GM23338 (cell line): ENCODE measurements around the gene BEND2. TPM values are rescaled to one million over a fixed set of nuclear protein-coding genes. Genes with fewer than 3 reads are reported as not detected.

ENCODE experiments used
- ATAC-seq: fragments of 200-7000 bp; cut with Tn5 transposase; 3 replicates; pipeline ENCODE4 v1.9.1; 2020
- DNase-seq: peaks from one replicate; pipeline ENCODE4 v3.0.0-alpha.2; 2015; ENCODE audit warnings: low spot score
- H2AFZ ChIP-seq: fragments of 200-600 bp; sonication (generic); 2 replicates; pipeline ENCODE4 v1.8.0; 2016; ENCODE audit warnings: antibody characterized with exemption, mild to moderate bottlenecking, moderate library complexity
- H3F3A ChIP-seq: fragments of 200-600 bp; sonication (generic); replicated peaks from 2 replicates; pipeline ENCODE4 v1.8.0; 2017; ENCODE audit warnings: antibody characterized with exemption, mixed run types, low read depth
- H3K27ac ChIP-seq: fragments of 200-600 bp; sonication (generic); 2 replicates; pipeline ENCODE4 v1.6.1; 2016; ENCODE audit warnings: low read depth
- H3K27me3 ChIP-seq: fragments of 200-600 bp; sonication (generic); 2 replicates; pipeline ENCODE4 v1.8.0; 2016; ENCODE audit warnings: mild to moderate bottlenecking, mixed run types, moderate library complexity; ENCODE audit not compliant: insufficient read depth
- H3K36me3 ChIP-seq: fragments of 200-600 bp; sonication (generic); 2 replicates; pipeline ENCODE4 v1.8.0; 2016; ENCODE audit warnings: mild to moderate bottlenecking; ENCODE audit not compliant: insufficient read depth
- H3K4me1 ChIP-seq: fragments of 200-600 bp; sonication (generic); 2 replicates; pipeline ENCODE4 v1.8.0; 2016; ENCODE audit warnings: mild to moderate bottlenecking, moderate library complexity; ENCODE audit not compliant: insufficient read depth
- H3K4me2 ChIP-seq: fragments of 200-600 bp; sonication (generic); 2 replicates; pipeline ENCODE4 v1.7.1; 2017; ENCODE audit warnings: mixed run types
- H3K4me3 ChIP-seq: fragments of 200-600 bp; sonication (generic); 2 replicates; pipeline ENCODE4 v1.6.1; 2016; ENCODE audit warnings: mixed run types
- H3K79me2 ChIP-seq: fragments of 200-600 bp; sonication (generic); replicated peaks from 2 replicates; pipeline ENCODE4 v1.8.0; 2017; ENCODE audit warnings: mild to moderate bottlenecking; ENCODE audit not compliant: insufficient read depth
- H3K9me2 ChIP-seq: fragments of 200-600 bp; sonication (generic); 2 replicates; pipeline ENCODE4 v1.8.0; 2017; ENCODE audit not compliant: insufficient read depth
- H4K20me1 ChIP-seq: fragments of 200-600 bp; sonication (generic); replicated peaks from 2 replicates; pipeline ENCODE4 v1.8.0; 2017; ENCODE audit warnings: mild to moderate bottlenecking; ENCODE audit not compliant: insufficient read depth
- H3K27ac Mint-ChIP-seq: 2 replicates; pipeline ENCODE4 v1.8.0; 2020; ENCODE audit warnings: inconsistent platforms, mild to moderate bottlenecking, moderate library complexity, mixed read lengths
- H3K27me3 Mint-ChIP-seq: 3 replicates; pipeline ENCODE4 v1.8.0; 2022; ENCODE audit warnings: low read depth, mild to moderate bottlenecking, moderate library complexity, mixed read lengths, inconsistent platforms; ENCODE audit not compliant: insufficient read depth, poor library complexity
- H3K36me3 Mint-ChIP-seq: 3 replicates; pipeline ENCODE4 v1.8.0; 2021; ENCODE audit warnings: low read depth, mild to moderate bottlenecking, inconsistent platforms, moderate library complexity, mixed read lengths
- H3K4me1 Mint-ChIP-seq: 3 replicates; pipeline ENCODE4 v1.8.0; 2020; ENCODE audit warnings: mild to moderate bottlenecking, inconsistent platforms, mixed read lengths
- H3K4me3 Mint-ChIP-seq: 3 replicates; pipeline ENCODE4 v1.8.0; 2021; ENCODE audit warnings: moderate library complexity, mild to moderate bottlenecking, inconsistent platforms, mixed read lengths
- H3K9me3 Mint-ChIP-seq: 3 replicates; pipeline ENCODE4 v1.8.0; 2020; ENCODE audit warnings: moderate library complexity, mild to moderate bottlenecking, inconsistent platforms, mixed read lengths
- CREB1 ChIP-seq: fragments of 250-450 bp; sonication (Bioruptor Pico); IDR thresholded peaks from 2 replicates; pipeline ENCODE4 v1.5.0; 2020; ENCODE audit warnings: low read depth, mild to moderate bottlenecking, moderate library complexity
- EZH2 ChIP-seq: fragments of 200-600 bp; sonication (generic); IDR thresholded peaks from one replicate; pipeline ENCODE4 v1.8.0; 2017; ENCODE audit warnings: antibody characterized with exemption, mild to moderate bottlenecking, low read depth; ENCODE audit not compliant: unreplicated experiment
- EZH2phosphoT487 ChIP-seq: fragments of 200-600 bp; sonication (generic); IDR thresholded peaks from one replicate; pipeline ENCODE4 v1.8.1; 2018; ENCODE audit warnings: antibody characterized with exemption; ENCODE audit not compliant: unreplicated experiment
- JUNB ChIP-seq: IDR thresholded peaks from one replicate; pipeline ENCODE4 v1.6.1; 2016; ENCODE audit warnings: antibody characterized with exemption; ENCODE audit not compliant: unreplicated experiment
- NANOG ChIP-seq: IDR thresholded peaks from 2 replicates; pipeline ENCODE4 v1.6.1; 2016; ENCODE audit warnings: antibody characterized with exemption, borderline replicate concordance
- POLR2AphosphoS5 ChIP-seq: IDR thresholded peaks from 2 replicates; pipeline ENCODE4 v1.6.1; 2016; ENCODE audit warnings: antibody characterized with exemption, low read depth
- REST ChIP-seq: IDR thresholded peaks from one replicate; pipeline ENCODE4 v1.6.1; 2018; ENCODE audit warnings: antibody characterized with exemption; ENCODE audit not compliant: unreplicated experiment
- STAT1 ChIP-seq: IDR thresholded peaks from one replicate; pipeline ENCODE4 v1.6.1; 2016; ENCODE audit warnings: antibody characterized with exemption; ENCODE audit not compliant: unreplicated experiment
- ZNF114 ChIP-seq: fragments of 250-450 bp; sonication (Bioruptor Pico); IDR thresholded peaks from 2 replicates; pipeline ENCODE4 v1.5.0; 2020; ENCODE audit warnings: mild to moderate bottlenecking, moderate library complexity
- ZNF331 ChIP-seq: fragments of 250-450 bp; sonication (Bioruptor Pico); IDR thresholded peaks from 2 replicates; pipeline ENCODE4 v1.5.0; 2020; ENCODE audit warnings: low read depth, mild to moderate bottlenecking, moderate library complexity
- polyA plus RNA-seq: library from polyadenylated mRNA; unstranded; fragments of >200 nt; fragmentation: Nextera tagmentation; extraction: Ambion mirVana; gene quantifications from 2 replicates; pipeline ENCODE4 v1.2.1, GENCODE V29; 2016
- total RNA-seq: library from RNA; depleted of rRNA; stranded (reverse); fragments of >200 nt; shearing (Covaris generic); gene quantifications from 2 replicates; pipeline ENCODE4 v1.2.3, GENCODE V29; 2014
- TF ChIP-seq, protein P1 (sequence below): IDR thresholded peaks from 2 replicates; pipeline ENCODE4 v1.6.1; 2016; ENCODE audit warnings: antibody characterized with exemption
- TF ChIP-seq, protein P2 (sequence below), 2 experiments: fragments of 200-600 bp in 1 of 2; sonication (generic) in 1 of 2; conservative IDR thresholded peaks; 2 replicates each; pipeline versions ENCODE4 v1.5.1 to v1.6.1; 2016 to 2017; ENCODE audit warnings: antibody characterized with exemption in 2 of 2, low read depth in 2 of 2, mild to moderate bottlenecking in 2 of 2, moderate library complexity in 1 of 2

BEND2 gene
- total and polyA plus RNA-seq, 2 experiments from 2014 or later = not detected

- Histone ChIP-seq H3K4me1 (no peaks in the 10 kb centered on the region), H3K36me3 (no peaks in the 10 kb centered on the region), H3K4me2 (no peak overlapping the region), H3K9me2 (no peaks in the 10 kb centered on the region), H3K4me3 (no peak overlapping the region), H3K79me2 (no peaks in the 10 kb centered on the region), H3F3A (no peaks in the 10 kb centered on the region), H4K20me1 (no peaks in the 10 kb centered on the region), H3K27me3 (no peaks in the 10 kb centered on the region), H2AFZ (no peak overlapping the region), H3K27ac (no peak overlapping the region)
- Mint-ChIP-seq H3K27me3 (no peaks in the 10 kb centered on the region), H3K9me3 (peaks cover 2% of the 10 kb centered on the region; the same call in 2 of the 3 replicates), H3K4me1 (peaks cover under 1% of the 10 kb centered on the region; the same call in 2 of the 3 replicates), H3K36me3 (peaks cover 1% of the 10 kb centered on the region; the same call in 2 of the 3 replicates), H3K27ac (no peak overlapping the region), H3K4me3 (no peak overlapping the region)
- ATAC-seq (no peak), DNase-seq (no peak)
- TF ChIP-seq STAT1 = no peak
- no peak for TF ChIP-seq CREB1 (CRISPR knock-in tag)
- TF ChIP-seq, protein P1, sequence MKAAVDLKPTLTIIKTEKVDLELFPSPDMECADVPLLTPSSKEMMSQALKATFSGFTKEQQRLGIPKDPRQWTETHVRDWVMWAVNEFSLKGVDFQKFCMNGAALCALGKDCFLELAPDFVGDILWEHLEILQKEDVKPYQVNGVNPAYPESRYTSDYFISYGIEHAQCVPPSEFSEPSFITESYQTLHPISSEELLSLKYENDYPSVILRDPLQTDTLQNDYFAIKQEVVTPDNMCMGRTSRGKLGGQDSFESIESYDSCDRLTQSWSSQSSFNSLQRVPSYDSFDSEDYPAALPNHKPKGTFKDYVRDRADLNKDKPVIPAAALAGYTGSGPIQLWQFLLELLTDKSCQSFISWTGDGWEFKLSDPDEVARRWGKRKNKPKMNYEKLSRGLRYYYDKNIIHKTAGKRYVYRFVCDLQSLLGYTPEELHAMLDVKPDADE = no peak
- TF ChIP-seq EZH2 = no peak
Measured at GRCh38 chrX:18151649-18152048, 69.0 kb downstream of the BEND2 start.

GRCh38 chrX:18151157-18151556 is 69.5 kb downstream of the BEND2 start:
- Mint-ChIP-seq H3K36me3 (no peaks in the 10 kb centered on the region), H3K4me1 (no peaks in the 10 kb centered on the region; the same call in 1 of the 3 replicates), H3K27me3 (no peaks in the 10 kb centered on the region), H3K9me3 (no peaks in the 10 kb centered on the region), H3K4me3 (no peak overlapping the region), H3K27ac (no peak overlapping the region)
- no peak for ATAC-seq
- no peak overlapping the region for H3K4me3 ChIP-seq
- no peaks in the 10 kb centered on the region for H3K9me2 ChIP-seq
- H4K20me1 ChIP-seq = no peaks in the 10 kb centered on the region
- no peak for DNase-seq
- no peaks in the 10 kb centered on the region for H3K36me3 ChIP-seq
- no peaks in the 10 kb centered on the region for H3K4me1 ChIP-seq
- no peaks in the 10 kb centered on the region for H3F3A ChIP-seq
- H3K79me2 ChIP-seq = no peaks in the 10 kb centered on the region
- no peak overlapping the region for H2AFZ ChIP-seq
- no peaks in the 10 kb centered on the region for H3K27me3 ChIP-seq
- no peak overlapping the region for H3K4me2 ChIP-seq
- no peak overlapping the region for H3K27ac ChIP-seq
- TF ChIP-seq EZH2 (no peak), ZNF331 (CRISPR knock-in tag) (no peak), EZH2phosphoT487 (no peak), REST (no peak), STAT1 (no peak), ZNF114 (CRISPR knock-in tag) (no peak), CREB1 (CRISPR knock-in tag) (no peak), NANOG (no peak), POLR2AphosphoS5 (no peak), JUNB (no peak)
- TF ChIP-seq, protein P2, sequence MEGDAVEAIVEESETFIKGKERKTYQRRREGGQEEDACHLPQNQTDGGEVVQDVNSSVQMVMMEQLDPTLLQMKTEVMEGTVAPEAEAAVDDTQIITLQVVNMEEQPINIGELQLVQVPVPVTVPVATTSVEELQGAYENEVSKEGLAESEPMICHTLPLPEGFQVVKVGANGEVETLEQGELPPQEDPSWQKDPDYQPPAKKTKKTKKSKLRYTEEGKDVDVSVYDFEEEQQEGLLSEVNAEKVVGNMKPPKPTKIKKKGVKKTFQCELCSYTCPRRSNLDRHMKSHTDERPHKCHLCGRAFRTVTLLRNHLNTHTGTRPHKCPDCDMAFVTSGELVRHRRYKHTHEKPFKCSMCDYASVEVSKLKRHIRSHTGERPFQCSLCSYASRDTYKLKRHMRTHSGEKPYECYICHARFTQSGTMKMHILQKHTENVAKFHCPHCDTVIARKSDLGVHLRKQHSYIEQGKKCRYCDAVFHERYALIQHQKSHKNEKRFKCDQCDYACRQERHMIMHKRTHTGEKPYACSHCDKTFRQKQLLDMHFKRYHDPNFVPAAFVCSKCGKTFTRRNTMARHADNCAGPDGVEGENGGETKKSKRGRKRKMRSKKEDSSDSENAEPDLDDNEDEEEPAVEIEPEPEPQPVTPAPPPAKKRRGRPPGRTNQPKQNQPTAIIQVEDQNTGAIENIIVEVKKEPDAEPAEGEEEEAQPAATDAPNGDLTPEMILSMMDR (conservative IDR thresholded peaks at IDR 0.05; ENCODE audit: low read depth in 2 of 2) = no peak
- TF ChIP-seq, protein P1 = no peak
